Panc1 (cell line): ENCODE measurements around the gene ITGB2. TPM values are rescaled to one million over a fixed set of nuclear protein-coding genes. Genes with fewer than 3 reads are reported as not detected.

Experiments used
- ATAC-seq: fragments of 200-7000 bp; cut with Tn5 transposase; 2 replicates; pipeline ENCODE4 v1.9.1; 2020; ENCODE audit warnings: mild to moderate bottlenecking, moderate library complexity
- BruUV-seq: library from RNA; stranded (reverse); fragments of 400-500 nt; replicated peaks from 2 replicates; lab custom pipeline; 2021; lab: Mats Ljungman, UMichigan
- CTCF ChIA-PET: fragments of 300-600 bp; sonication (Branson Sonifier 250); formaldehyde crosslinking; loops from one replicate; lab custom pipeline; 2022; ENCODE audit warnings: antibody characterized with exemption; lab: Charles Lee
- POLR2A ChIA-PET: fragments of 300-600 bp; sonication (Branson Sonifier 250); formaldehyde crosslinking; loops from one replicate; lab custom pipeline; 2022; ENCODE audit warnings: antibody characterized with exemption; lab: Charles Lee
- DNase-seq: peaks from one replicate; pipeline ENCODE4 v3.0.0-alpha.2; 2010; ENCODE audit warnings: low read depth, low spot score
- H3K27ac ChIP-seq: 2 replicates; pipeline ENCODE4 v1.5.1; 2011; ENCODE audit warnings: mild to moderate bottlenecking, low read length, inconsistent platforms
- H3K27me3 ChIP-seq: fragments of 200-500 bp; sonication (Bioruptor generic); 2 replicates; pipeline ENCODE4 v1.6.0; 2014; ENCODE audit warnings: low read length, inconsistent platforms; ENCODE audit not compliant: control insufficient read depth, insufficient read depth
- H3K36me3 ChIP-seq: fragments of 200-500 bp; sonication (Bioruptor generic); 2 replicates; pipeline ENCODE4 v1.5.1; 2014; ENCODE audit warnings: inconsistent platforms, mild to moderate bottlenecking, low read length, moderate library complexity; ENCODE audit not compliant: control insufficient read depth, insufficient read depth
- H3K4me1 ChIP-seq: 2 replicates; pipeline ENCODE4 v1.5.1; 2011; ENCODE audit warnings: inconsistent platforms, mild to moderate bottlenecking, low read length, moderate library complexity; ENCODE audit not compliant: control insufficient read depth, insufficient read depth
- H3K4me3 ChIP-seq, 2 experiments: 2 replicates each; pipeline ENCODE4 v1.5.1; 2011 to 2012; ENCODE audit warnings: low read depth in 2 of 2, low read length in 2 of 2, mild to moderate bottlenecking in 2 of 2, inconsistent platforms in 1 of 2, moderate library complexity in 1 of 2
- H3K9me3 ChIP-seq: fragments of 200-500 bp; sonication (Bioruptor generic); 2 replicates; pipeline ENCODE4 v1.5.1; 2014; ENCODE audit warnings: low read depth, mild to moderate bottlenecking, inconsistent platforms, low read length, moderate library complexity; ENCODE audit not compliant: control insufficient read depth, insufficient read depth
- CTCF ChIP-seq: fragments of 450-650 bp; IDR thresholded peaks from 2 replicates; pipeline ENCODE4 v1.5.1; 2017; ENCODE audit warnings: mild to moderate bottlenecking
- POLR2AphosphoS5 ChIP-seq: IDR thresholded peaks from 2 replicates; pipeline ENCODE4 v1.6.1; 2012; ENCODE audit warnings: mild to moderate bottlenecking, low read depth, low read length, moderate library complexity
- REST ChIP-seq, 2 experiments: IDR thresholded peaks; 2 replicates each; pipeline ENCODE4 v1.6.1; 2011 to 2012; ENCODE audit warnings: low read depth in 2 of 2, control low read depth in 1 of 2, low read length in 1 of 2, mild to moderate bottlenecking in 1 of 2, moderate library complexity in 1 of 2; ENCODE audit not compliant: insufficient read depth in 1 of 2
- SIN3A ChIP-seq: IDR thresholded peaks from 2 replicates; pipeline ENCODE4 v1.6.1; 2012; ENCODE audit warnings: low read depth, mild to moderate bottlenecking, low read length, moderate library complexity, borderline replicate concordance; ENCODE audit not compliant: insufficient read depth
- TCF7L2 ChIP-seq: IDR thresholded peaks from 2 replicates; pipeline ENCODE4 v1.6.1; 2011; ENCODE audit warnings: mild to moderate bottlenecking, low read depth, low read length, inconsistent platforms
- in situ Hi-C: cut with HindIII; loops from 2 replicates; pipeline ENCODE4 v1.10.0; 2016; ENCODE audit warnings: low sequenced_read_pairs, low pct_unique_long_range_greater_than_20kb
- intact Hi-C: fragments of 100-400 bp; cut with micrococcal nuclease; formaldehyde crosslinking; loops from one replicate; pipeline ENCODE4 v1.10.0; 2022; ENCODE audit not compliant: unreplicated experiment
- total RNA-seq: library from RNA; stranded (reverse); gene quantifications from one replicate; pipeline ENCODE4 v1.2.1, GENCODE V29; 2021; ENCODE audit not compliant: unreplicated experiment

The ITGB2 gene
- total RNA-seq, 1 experiment from 2014 or later = 3.0 TPM

GRCh38 chr21:44910229-44911067 is 10.3 kb downstream of the ITGB2 start:
- H3K4me1 ChIP-seq = peaks cover 34% of the 10 kb centered on the region
- H3K27me3 ChIP-seq = no peaks in the 10 kb centered on the region
- H3K27ac ChIP-seq = no peak overlapping the region
- H3K4me3 ChIP-seq = no peak overlapping the region
- DNase-seq = no peak
- TF ChIP-seq TCF7L2 (no peak), POLR2AphosphoS5 (no peak), CTCF (no peak), REST (IDR thresholded peaks at IDR 0.05; ENCODE audit: insufficient read depth in 1 of 2, low read depth in 2 of 2, low read length in 1 of 2) (no peak), SIN3A (no peak)
- ATAC-seq = no peak
- ChIA-PET CTCF (interaction anchor here (1.5 kb wide), 1 partner anchor 18 kb away, joined by 5 read pairs; no protein-coding TSS in a partner anchor), POLR2A (no interaction called here)
- in situ Hi-C loops (no loop called here), intact Hi-C loops (no loop called here)
- no TSS peak for BruUV-seq
- H3K36me3 ChIP-seq = no peaks in the 10 kb centered on the region
- no peaks in the 10 kb centered on the region for H3K9me3 ChIP-seq

- CTCF ChIA-PET = no interaction called here
- H3K27ac ChIP-seq = no peak overlapping the region
- no peak overlapping the region for H3K4me3 ChIP-seq
- no TSS peak for BruUV-seq
- in situ Hi-C loops = no loop called here
- H3K27me3 ChIP-seq = no peaks in the 10 kb centered on the region
- DNase-seq (no peak), ATAC-seq (no peak)
- POLR2A ChIA-PET = no interaction called here
- no peaks in the 10 kb centered on the region for H3K9me3 ChIP-seq
- H3K36me3 ChIP-seq = no peaks in the 10 kb centered on the region
- intact Hi-C loops = no loop called here
- peaks cover 32% of the 10 kb centered on the region for H3K4me1 ChIP-seq
- TF ChIP-seq POLR2AphosphoS5 (no peak), SIN3A (no peak), REST (IDR thresholded peaks at IDR 0.05; ENCODE audit: insufficient read depth in 1 of 2, low read depth in 2 of 2, low read length in 1 of 2) (no peak), CTCF (no peak), TCF7L2 (no peak)
These were observed 11.0 kb downstream of the ITGB2 start for GRCh38 chr21:44909719-44910118.
